NCI-H1694 (cell line): ENCODE data around the gene PRDM9.
"Not testable (repeated sequence)": the region's sequence is repeated elsewhere in the genome, so short reads cannot be mapped to it uniquely, and the experiment has no call there.

Experiments used
- DNase-seq: peaks from one replicate; lab custom pipeline; 2025; lab: John Stamatoyannopoulos, UW

PRDM9 gene

GRCh38 chr5:23527216-23527920 lies 20.0 kb downstream of the PRDM9 start:
- not testable (repeated sequence) for DNase-seq

GRCh38 chr5:23528677-23529076 lies 21.3 kb downstream of the PRDM9 start:
- DNase-seq = no peak

- no peak for DNase-seq
Measured at GRCh38 chr5:23530571-23530970, 23.2 kb downstream of the PRDM9 start.

DNA sequence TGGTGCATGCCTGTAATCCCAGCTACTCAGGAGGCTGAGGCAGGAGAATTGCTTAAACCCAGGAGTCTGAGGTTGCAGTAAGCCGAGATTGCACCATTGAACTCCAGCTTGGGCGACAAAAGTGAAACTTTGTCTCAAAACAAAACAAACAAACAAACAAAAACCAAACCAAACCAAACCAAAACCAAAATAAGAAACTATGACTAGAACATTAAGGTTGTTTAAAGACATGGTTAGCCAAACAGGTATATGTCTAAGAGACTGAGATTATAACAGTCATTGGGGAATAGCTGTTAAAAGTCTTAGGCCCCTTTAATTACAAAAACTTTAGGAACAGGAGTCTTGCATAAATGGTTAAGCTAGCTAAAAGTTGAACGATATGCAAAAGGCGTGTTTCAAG lies 63.6 kb downstream of the PRDM9 start:
- DNase-seq = no peak
